Measurements from ENCODE around the gene ADCY2.

ADCY2 gene

DNA sequence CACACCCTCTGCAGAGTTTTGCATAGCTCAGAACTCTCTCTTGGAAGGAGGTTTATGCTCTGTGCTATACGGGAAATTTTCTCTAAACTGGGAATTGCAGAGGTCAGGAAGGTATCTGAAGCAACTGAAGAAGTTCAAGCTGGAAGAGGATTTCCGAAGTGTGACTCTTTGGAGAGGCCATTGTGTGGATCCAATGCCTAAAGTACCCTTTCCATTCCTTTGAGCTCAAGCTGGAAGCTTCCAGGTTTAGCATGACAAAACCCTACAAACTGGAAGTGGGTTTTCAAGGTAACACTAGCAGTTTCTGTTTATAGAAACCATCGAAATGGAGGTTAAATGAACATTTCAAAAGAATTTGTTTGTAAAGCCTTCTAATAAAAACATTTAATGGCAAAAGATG, 267.9 kb downstream of the ADCY2 start:
- no peak for DNase-seq (ENCODE audit: low read depth in 2 of 2)

DNA sequence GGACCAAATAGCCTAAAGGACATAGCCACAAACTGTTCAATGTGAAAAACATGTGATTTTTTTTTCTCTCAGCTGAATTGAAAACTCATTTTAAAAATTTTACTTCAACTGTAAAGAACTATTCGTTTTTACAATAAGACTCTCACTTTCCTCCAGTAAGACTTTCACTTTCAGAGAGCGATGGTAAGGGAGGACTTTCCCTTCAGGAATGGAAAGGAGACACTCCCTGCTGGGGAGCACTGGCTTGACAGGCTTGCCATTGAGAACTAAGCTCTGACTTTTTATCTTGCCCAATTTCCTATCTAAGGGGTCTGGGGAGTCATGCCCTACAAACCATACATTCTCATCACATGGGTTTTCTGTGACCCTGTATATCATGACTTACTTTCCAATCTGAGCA, 268.3 kb downstream of the ADCY2 start:
- DNase-seq (ENCODE audit: low read depth in 2 of 2), result no peak

DNA sequence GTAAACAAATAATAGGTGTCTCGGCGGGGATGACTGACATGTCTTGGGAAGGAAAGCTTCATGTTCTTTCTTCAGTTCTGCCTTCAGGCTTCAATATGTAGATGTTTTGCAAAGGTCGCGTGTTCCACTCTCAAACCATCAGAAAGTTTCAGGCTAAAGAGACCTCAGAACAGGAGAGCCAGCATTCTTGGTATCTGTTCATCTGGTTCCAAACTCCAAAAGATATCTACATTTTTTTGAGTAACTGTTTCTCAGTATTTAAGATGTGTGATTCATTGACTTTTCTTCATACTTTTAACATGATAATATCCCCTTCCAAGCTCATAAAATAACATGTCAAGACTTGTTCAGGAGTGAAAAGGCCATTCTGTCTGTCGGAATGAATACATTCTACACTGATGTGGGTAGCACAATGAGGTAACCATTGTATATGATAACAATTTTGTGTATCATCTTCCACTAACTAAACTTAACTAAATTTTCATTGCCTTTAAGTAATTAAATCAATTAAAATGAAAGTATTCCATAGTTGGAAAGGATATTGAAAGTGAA, 271.4 kb downstream of the ADCY2 start:
- DNase-seq (ENCODE audit: low read depth in 2 of 2), result no peak

- no peak for DNase-seq (ENCODE audit: low read depth in 2 of 2)
Measured at GRCh38 chr5:7668161-7668560, 272.2 kb downstream of the ADCY2 start.

GRCh38 chr5:7668627-7669026, 272.7 kb downstream of the ADCY2 start:
- DNase-seq (ENCODE audit: low read depth in 2 of 2), result no peak

DNA sequence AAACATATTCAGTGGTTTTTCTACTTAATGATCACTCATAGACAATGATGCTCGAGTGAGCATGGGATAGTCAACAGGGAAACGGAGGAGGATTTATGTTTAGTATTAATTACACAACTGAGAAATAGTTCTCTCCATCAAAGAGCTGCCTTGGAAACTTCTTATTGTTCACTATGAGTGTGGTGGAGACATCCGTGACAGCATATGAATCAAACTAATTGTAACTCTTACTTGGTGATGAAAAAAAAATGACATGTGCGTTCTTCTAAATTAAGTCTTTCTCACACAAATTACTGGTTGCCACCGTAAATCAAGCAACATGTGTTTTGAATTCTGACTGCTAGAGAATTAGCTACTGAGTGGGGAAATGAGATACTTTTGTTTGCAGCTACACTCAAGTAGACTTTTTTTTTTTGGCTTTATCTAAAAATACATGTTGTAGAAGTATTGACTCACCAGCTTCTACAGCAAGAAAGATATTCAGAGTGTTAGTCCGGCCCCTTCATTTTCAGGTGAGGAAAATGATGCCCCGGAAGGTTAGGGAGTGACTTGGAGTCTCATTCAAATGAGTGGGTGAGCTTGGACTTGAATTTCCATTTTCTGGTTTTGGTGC, 275.5 kb downstream of the ADCY2 start:
- no peak for DNase-seq (ENCODE audit: low read depth in 2 of 2)

DNA sequence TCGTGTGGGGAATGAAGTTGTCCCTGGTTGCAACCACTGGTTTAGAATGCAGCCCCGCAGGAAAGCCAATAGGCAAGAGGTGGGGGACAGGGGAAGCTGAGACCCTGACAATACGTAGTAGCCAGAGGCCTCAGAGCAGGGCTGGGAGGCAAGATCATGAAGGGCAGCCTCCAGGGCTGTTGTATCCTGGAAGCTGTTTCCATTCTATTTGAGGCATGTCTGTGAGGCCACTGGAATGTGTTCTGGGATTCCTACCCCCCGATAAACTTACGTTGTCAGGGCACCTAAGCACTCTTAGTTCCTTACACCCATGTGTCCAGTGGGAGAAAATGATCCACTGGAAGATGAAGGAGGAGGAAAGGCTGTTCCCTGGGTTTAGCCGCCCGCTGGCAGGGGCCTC, 277.7 kb downstream of the ADCY2 start:
- no peak for DNase-seq (ENCODE audit: low read depth in 2 of 2)

- no peak for DNase-seq (ENCODE audit: low read depth in 2 of 2)
Measured at GRCh38 chr5:7676455-7676854, 280.5 kb downstream of the ADCY2 start.

DNA sequence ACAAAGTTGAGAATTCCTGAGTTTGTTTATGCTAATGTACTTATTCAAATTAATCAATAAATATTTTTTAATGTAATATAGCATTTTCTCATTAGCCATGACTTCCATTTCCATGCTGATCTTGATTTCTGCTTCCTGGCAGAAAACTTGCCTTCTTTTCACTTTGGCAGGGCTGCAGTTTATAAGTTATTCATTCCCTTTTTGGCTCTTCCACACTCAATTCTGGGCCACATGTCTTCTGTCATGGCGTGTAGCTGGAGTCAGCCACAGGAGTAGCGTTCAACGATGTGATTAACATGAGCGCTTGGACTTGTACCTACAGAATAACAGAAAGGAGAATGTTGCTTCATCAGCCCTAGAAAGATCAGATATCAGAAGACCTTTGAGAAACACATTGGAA, 282.1 kb downstream of the ADCY2 start:
- no peak for DNase-seq (ENCODE audit: low read depth in 2 of 2)

DNA sequence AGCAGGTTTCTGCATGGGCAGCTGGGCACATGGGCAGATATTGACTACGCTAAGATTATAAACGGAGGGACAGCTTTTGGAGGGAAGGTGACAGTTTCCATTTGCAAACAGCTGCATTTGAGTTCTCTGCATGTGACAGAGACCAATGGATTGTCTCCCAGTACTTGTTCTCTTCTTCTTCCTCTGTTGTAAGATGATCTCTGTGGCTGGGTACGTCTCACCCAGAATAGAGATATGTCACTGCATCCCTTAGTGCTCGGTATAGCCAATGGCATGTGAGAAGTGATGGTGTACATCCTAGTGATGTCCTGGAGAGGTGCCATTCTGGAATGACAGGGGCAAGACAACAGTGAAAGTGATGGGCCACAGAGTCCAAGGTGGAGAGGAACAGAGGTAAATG, 283.7 kb downstream of the ADCY2 start:
- no peak for DNase-seq (ENCODE audit: low read depth in 2 of 2)

GRCh38 chr5:7680260-7680659, 284.3 kb downstream of the ADCY2 start:
- no peak for DNase-seq (ENCODE audit: low read depth in 2 of 2)

DNA sequence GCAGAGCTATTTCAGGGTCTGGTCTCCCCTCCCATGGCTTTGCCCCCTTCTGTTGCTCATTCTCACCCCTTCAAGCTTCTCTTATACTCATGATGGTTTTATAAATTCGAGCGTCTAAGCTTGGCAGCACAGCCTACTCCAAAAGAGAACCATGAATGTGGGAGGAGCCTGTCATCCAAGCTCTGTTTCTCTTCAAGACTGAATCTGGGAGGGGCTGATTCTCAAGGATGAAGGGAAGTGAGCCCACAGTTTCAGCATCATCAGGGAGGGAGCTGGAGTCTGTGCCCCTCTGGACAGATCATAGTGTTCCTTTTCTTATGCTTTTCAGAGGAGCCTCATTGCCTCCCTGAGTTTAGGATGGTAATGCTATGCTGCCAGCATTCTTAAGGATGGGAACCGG, 286.4 kb downstream of the ADCY2 start:
- no peak for DNase-seq (ENCODE audit: low read depth in 2 of 2)

- DNase-seq (ENCODE audit: low read depth in 2 of 2), result no peak
Measured at GRCh38 chr5:7683753-7684152, 287.8 kb downstream of the ADCY2 start.

- no peak for DNase-seq (ENCODE audit: low read depth in 2 of 2)
Measured at GRCh38 chr5:7684826-7685225, 288.9 kb downstream of the ADCY2 start.

GRCh38 chr5:7686794-7687193, 290.9 kb downstream of the ADCY2 start:
- DNase-seq (ENCODE audit: low read depth in 2 of 2), result no peak

DNA sequence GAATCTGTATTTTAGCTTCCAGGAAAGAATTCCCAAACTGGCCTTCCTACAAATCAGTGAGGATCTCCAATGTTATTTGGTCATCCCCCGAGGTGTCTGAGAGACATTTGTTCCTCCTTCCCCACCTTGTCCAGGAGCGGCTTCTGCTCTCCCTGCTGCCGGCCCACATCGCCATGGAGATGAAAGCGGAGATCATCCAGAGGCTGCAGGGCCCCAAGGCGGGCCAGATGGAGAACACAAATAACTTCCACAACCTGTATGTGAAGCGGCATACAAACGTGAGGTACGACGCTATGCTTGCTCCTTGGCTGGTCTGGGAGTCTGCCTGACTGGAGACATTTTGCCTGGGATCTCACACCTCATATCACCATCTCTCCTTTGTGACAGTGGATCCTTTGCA, 294.6 kb downstream of the ADCY2 start:
- no peak for DNase-seq (ENCODE audit: low read depth in 2 of 2)

- no peak for DNase-seq (ENCODE audit: low read depth in 2 of 2)
Measured at GRCh38 chr5:7705261-7705660, 309.3 kb downstream of the ADCY2 start.

DNA sequence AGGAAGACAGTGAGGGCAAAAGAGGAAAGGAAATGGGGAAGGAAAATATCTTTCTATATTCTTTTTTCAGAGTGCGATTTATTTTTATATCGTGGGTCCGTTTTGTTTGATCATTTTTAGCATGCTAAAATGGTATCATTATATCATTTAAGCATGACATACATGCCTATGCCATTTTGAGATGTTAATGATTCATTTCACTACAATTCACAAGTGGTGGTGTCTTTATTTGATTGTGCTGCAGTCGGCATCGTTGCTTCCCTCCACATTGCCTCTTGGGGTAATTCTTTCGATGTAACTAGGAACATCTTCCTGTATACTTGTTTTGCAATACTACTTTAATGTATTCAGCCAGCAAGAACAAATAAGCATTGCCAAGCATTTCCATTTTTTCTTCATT, 309.8 kb downstream of the ADCY2 start:
- DNase-seq (ENCODE audit: low read depth in 2 of 2), result no peak

DNA sequence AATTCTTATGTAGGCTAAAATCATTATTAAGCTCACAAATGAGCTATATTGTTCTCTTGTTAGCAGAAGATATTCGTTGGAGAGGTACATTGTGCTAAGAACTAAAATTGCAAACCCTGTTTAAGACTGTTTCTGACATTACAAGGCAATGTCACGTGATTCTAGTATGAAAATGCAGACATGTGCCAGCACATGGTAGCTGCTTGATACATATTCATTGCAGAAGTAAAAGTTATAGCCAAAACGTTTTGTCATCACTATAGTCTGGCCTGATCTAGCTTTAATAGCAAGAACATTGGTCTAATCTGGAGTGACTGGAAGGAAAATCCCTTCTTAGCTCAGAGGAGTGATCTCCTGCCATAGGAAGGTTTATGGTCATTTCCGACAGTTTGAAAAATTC, 310.3 kb downstream of the ADCY2 start:
- DNase-seq (ENCODE audit: low read depth in 2 of 2), result no peak

GRCh38 chr5:7714119-7714518, 318.2 kb downstream of the ADCY2 start:
- DNase-seq (ENCODE audit: low read depth in 2 of 2), result no peak

- DNase-seq (ENCODE audit: low read depth in 2 of 2), result no peak
Measured at GRCh38 chr5:7714697-7715096, 318.8 kb downstream of the ADCY2 start.

- no peak for DNase-seq (ENCODE audit: low read depth in 2 of 2)
Measured at GRCh38 chr5:7717691-7718090, 321.8 kb downstream of the ADCY2 start.

DNA sequence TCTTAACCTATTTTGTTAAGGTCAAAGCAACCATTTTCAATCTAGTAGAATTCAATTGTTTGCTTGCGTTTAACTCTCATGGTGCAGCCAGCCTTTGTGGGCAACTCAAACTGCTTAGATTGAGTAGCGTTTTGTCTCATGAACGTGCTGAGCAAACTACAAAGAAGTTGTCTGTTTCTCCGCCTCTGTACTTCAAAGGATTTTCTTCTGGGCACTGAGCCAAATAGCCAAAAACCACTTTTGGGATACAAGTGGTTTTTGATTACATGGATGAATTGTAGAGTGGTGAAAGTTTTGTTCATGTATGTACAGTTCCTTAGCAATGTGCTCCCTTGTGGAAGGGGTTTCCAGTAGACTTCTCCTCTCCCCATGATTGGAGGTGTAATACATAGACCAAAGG, 332.1 kb downstream of the ADCY2 start:
- DNase-seq (ENCODE audit: low read depth in 2 of 2), result no peak

- DNase-seq (ENCODE audit: low read depth in 2 of 2), result no peak
Measured at GRCh38 chr5:7741415-7742065, 345.6 kb downstream of the ADCY2 start.
